Left cardiac atrium (tissue), 4 donors: ENCODE results near the gene GCLC. TPM values are rescaled to one million over a fixed set of nuclear protein-coding genes. Genes with fewer than 3 reads are reported as not detected.
A peak's percentile ranks its signal among the peaks of the same experiment; 100 is the strongest.
"Not testable (repeated sequence)": the region's sequence is repeated elsewhere in the genome, so short reads cannot be mapped to it uniquely, and the experiment has no call there.

Experiments used
- ATAC-seq, 2 donors: fragments of 200-7000 bp; cut with Tn5 transposase; one replicate each; pipeline ENCODE4 v1.9.1; 2020; ENCODE audit warnings: mild to moderate bottlenecking in 2 of 2, moderate library complexity in 2 of 2
- DNase-seq: peaks from one replicate; pipeline ENCODE4 v3.0.0-alpha.2; 2020
- intact Hi-C, 2 donors: fragments of 100-400 bp; cut with DNase I; formaldehyde crosslinking; loops; one replicate each; pipeline versions ENCODE4 v1.14.1 to v1.15.1; 2022 to 2023
- total RNA-seq, 2 donors: library from RNA; stranded (reverse); fragmentation: NEBNext Ultra II Directional; extraction: Animal tissue kit (Norgen Biotek cat#: 25700); gene quantifications; one replicate each; pipeline ENCODE4 v1.2.1, GENCODE V29; 2021
- donor health status: DM: no; HTN: yes; CAD: no.
- donor health status: DM: no; HTN: yes; CAD: no; lungs with severe emphysema.
- donor health status: DM: yes; HTN: yes; CAD: no.
- donor health status: Dilated cardiomyopathy.

The GCLC gene
- total RNA-seq, 2 donors from 2014 or later = 17.8 to 21.6 TPM

DNA sequence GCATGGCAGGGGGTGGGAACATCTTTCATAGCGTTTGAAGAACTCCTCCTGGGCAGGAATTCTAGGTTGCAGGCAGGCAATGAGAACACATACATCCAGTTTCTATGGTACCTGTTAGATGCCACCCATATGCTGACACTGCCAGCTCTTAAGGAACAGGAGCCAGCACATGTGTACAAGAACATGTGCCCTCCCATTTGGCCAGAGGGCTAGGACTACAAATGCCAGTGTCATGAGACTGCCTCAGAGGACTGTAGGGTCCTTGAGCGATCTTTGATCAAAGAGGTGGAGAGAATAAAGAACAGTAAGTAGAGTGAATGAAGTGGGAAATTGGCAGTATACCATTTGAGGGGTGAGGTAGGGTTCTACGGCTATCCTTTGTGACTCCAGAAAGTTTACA is 45.8 kb downstream of the GCLC start:
- no peak for ATAC-seq
- intact Hi-C loops = no loop called here

DNA sequence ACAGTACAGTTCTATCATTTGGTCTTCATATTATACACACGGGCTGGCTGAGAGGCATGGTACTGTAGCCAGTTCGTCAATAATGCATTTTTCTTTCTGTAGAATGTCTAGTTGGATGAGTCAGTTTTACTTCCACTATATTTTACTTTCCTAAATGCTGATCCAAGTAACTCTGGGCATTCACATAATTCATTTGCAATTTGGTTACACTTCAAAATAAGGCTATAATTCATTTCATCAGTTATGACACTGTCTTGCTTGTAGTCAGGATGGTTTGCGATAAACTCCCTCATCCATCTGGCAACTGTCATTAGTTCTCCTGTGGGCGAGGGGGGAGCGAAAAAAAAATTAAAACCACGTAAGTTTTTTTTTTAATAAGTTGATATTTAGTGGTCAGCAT is 46.3 kb downstream of the GCLC start:
- intact Hi-C loops = no loop called here
- DNase-seq = no peak
- no peak for ATAC-seq

More for the DNA sequence above, 45.8 kb downstream of the GCLC start:
- DNase-seq = no peak

DNA sequence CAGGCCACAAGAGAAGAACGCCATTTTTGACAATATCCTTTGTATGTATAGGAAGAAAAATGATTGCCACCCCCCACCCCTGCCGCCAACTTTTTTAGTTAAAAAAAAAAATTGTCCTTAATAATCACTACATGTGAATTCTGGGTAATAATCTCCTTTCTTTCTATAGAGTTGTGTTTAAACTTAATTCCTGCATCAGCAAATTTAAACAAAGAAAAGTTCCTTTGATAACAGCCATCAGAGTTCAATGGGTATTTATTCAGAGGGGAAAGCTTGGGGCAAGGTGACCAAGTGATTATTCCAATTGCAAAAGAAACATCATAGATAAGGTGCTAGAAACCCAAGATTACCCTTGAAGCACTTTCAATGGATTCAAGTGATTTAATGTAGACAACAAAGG is 47.0 kb downstream of the GCLC start:
- DNase-seq (no peak), ATAC-seq (no peak)
- intact Hi-C loops = no loop called here

DNA sequence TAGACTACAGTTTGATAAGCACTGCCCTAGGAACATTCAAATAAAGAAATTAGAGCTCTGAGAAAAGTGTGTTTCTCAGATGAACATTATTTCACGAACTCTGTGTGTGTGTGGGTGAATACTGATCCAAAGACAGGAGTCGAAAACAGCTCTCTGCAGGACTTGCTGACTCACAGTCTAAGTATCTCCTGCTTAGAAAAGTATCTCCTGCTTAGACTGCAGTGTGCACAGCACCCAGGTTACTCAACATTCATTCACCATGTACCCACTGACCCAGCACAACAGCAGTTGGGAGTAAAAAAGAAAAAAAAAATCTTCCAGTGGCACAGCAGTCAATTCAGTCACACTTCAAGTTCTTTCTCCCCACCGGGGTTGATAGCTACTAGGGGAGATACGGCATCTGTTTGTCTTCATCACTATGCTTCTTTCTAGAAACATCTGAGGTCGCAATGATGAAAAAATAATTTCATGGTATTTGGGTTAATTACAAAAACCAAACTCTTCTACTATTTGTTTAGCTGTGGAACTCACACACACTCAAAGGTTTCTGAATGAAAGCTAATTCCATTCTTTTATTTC is 48.0 kb downstream of the GCLC start:
- ATAC-seq = peak in 1 of 2 donors; percentile 77
- intact Hi-C loops = no loop called here

DNA sequence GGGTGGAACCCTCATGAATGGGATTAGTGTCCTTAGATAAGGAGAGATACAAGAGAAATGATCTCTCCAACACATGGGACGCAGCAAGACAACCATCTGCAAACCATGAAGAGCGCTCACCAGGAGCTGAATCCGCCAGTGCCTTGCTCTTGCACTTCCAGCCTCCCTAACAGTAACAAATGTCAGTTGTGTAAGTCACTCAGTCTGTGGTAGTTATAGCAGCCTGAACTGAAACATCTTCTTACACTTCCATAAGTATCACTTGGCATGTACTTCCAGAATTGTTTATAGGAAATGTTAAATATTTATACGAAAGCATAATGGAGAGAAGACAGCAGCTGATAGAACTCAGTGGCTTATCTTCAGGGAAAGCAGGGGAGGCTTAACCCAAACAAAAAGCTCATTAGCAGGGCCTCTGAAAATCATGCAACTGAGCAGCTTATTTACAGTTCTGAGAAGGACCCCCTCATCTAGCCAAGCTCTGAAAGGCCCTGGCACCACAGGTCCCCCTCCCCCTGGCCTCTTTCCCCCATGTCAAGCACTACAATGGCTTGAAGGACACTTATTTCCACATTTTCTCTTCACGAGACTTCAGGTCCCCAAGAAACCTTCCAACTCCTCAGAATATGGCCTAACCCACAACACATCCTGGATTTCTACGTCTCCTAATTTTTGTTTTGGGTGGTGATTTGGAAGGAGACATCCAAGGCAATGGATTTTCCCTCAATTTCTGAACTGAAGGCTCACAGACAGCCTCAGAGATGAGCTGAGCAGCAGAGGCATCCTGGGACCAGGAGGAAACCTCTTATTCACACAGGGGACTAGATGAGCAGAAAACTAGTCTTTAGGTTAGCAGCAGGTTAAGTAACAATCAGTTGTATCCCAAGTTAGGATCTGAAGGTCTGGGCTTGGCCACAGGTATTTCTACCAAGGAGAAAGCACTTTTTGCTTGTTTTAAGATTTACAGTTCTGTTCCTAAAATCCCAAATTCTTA is 49.1 kb downstream of the GCLC start:
- DNase-seq (no peak), ATAC-seq (no peak)
- intact Hi-C loops = no loop called here

More for the DNA sequence above, 48.0 kb downstream of the GCLC start:
- no peak for DNase-seq

DNA sequence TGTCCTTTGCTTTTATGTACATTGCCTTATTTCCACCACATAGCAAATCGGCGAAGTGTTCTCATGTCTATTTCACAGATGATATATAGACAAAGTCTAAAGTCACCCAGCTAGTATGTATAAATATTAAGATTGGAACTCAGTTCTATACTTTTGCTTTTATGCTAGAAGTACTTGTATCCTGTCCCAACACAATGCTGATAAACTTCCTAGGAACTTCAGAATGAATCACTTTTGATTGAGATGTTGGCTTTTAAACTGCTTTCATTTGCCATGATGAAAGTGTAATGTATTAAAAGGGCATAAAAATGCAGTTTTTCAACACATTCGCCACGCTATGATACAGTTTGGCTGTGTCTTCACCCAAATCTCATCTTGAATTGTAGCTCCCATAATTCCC is 50.8 kb downstream of the GCLC start:
- ATAC-seq (peak in 1 of 2 donors; percentile 54), DNase-seq (no peak)
- intact Hi-C loops = loop anchor here (5.0 kb wide), 2 partner anchors 158 to 233 kb away; no protein-coding TSS in a partner anchor

DNA sequence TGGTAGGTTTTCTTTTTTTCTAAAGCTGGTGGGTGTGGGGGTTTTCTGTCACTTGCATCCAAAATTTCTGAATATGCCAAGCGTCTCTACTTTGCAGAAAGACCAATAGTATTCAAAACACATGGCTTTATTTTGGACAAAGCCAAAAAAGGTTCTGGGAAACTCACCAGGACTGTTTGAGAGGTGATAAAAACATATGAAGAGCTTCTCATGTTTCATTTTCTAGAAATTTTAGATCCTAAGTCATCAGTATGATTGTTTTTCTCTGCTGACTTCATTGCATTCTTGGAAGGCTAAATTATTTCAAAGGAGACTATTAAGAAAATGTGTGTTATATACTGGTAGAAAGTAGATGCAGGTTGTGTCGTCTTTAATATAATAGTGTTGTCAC is 51.3 kb downstream of the GCLC start:
- ATAC-seq (no peak), DNase-seq (no peak)
- intact Hi-C loops = loop anchor here (2.0 to 5.0 kb wide), 3 partner anchors 159 to 234 kb away; no protein-coding TSS in a partner anchor

DNA sequence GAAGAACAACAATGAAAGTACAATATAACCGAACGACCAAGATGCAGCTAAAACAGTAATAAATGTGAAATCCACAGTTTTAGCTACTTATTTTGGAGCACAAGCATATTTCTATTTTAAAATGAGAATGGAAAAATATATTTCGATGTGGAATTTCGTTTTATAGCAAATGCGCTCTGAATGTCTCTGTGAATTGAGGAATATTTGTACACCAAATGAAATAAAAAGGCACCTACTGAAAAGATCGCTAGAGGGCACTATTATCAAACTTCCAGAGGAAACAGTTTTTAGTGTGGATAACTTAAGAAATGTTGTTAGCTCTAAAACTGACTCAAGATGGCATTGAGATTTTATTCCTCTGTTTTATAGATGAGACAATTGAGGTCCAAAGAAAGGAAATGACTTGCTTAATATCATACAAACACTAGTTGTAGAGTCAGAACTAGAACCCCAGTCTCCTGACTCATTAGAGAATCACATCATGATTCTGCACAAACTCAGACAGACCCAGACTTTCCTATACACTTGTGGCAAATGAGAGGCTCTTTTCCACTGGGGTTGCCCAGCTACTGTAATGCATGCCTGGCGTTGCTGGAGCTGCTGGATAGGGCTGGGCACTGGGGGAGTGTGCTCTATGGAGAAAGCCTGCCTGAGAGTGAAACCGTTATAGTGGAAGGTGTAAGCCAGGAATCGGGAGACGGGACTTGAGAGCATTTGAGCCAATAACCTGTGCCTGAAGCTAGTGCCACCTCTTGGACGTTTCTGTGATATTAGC is 51.9 kb downstream of the GCLC start:
- no peak for DNase-seq
- peak; percentile 78 to 82 for ATAC-seq
- intact Hi-C loops = loop anchor here (2.0 to 5.0 kb wide), 3 partner anchors 159 to 234 kb away; no protein-coding TSS in a partner anchor

DNA sequence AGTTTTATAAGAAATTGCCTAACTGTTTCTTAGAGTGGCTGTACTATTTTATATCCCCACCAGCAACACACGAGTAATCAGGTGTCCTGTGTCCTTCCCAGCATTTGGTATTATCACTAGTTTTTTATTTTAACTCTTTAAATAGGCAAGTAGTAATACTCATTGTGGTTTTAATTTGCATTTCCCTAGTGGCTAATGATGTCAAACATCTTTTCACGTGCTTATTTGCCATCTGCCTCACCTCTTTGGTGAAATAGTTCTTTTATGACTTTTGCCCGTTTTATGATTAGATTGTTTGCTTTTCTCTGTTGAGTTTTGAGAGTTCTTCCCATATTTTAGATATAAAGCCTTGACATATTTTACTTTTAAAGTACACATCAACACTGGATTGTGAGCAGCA is 57.8 kb downstream of the GCLC start:
- intact Hi-C loops = no loop called here
- ATAC-seq (no peak), DNase-seq (no peak)

DNA sequence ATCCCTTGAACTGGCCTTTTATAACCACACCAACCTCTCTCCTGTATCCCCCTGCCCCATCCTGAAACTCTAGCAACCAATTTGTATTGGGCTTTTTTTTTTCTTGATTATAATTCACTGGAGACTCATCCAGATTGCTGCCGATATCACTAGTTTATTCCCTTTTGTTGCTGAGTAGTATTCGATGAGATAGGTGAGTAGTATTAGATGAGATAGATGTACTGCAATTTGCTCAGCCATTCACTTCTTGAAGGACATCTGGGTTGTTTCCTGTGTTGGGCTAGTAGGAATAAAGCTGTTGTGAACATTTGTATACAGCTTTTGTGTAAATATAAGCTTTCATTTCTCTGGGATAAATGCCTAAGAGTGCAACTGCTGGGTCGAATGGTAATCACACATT is 58.2 kb downstream of the GCLC start:
- no peak for ATAC-seq
- intact Hi-C loops = no loop called here
- DNase-seq = no peak

DNA sequence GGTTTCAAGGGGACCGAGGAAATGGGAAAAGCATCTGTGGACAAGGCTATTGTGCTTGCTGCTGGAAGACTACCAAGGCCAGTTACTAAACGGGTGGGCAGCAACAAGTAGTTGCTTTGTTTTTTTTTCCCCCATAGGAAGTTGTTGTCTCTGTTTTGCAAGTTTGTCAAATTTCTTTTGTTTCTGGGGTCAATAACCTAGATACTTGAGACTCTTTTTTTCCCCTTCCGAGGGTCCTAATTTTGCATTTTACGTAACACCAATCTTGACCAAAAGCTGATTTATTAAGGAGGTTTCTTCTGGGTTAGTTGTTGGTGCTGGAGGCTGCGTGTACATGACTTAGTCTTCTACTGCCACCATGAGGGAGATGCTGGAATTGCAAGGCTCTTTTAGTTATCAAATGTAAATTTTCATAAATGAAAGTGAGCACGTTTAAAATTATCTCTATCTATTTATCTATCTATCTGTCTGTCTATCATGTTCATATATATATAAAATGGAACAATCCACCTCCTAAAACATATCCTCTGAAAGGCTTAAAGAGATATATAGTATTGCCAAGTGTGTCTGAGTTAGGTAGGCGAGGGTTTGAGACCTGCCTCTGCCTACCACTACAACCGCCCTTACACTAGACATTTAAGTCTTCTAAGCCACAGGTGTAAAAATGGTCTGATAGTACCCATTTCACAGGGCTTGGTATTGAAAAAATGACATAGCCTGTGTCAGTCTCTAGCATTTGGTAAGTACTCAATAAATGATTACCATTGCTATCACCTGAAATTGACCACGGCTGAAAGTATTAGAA is 60.2 kb downstream of the GCLC start:
- peak; percentile 75 to 78 for ATAC-seq
- intact Hi-C loops = loop anchor here (2.0 to 5.0 kb wide), 2 partner anchors 312 kb away; no protein-coding TSS in a partner anchor
- peak; percentile 63 for DNase-seq

DNA sequence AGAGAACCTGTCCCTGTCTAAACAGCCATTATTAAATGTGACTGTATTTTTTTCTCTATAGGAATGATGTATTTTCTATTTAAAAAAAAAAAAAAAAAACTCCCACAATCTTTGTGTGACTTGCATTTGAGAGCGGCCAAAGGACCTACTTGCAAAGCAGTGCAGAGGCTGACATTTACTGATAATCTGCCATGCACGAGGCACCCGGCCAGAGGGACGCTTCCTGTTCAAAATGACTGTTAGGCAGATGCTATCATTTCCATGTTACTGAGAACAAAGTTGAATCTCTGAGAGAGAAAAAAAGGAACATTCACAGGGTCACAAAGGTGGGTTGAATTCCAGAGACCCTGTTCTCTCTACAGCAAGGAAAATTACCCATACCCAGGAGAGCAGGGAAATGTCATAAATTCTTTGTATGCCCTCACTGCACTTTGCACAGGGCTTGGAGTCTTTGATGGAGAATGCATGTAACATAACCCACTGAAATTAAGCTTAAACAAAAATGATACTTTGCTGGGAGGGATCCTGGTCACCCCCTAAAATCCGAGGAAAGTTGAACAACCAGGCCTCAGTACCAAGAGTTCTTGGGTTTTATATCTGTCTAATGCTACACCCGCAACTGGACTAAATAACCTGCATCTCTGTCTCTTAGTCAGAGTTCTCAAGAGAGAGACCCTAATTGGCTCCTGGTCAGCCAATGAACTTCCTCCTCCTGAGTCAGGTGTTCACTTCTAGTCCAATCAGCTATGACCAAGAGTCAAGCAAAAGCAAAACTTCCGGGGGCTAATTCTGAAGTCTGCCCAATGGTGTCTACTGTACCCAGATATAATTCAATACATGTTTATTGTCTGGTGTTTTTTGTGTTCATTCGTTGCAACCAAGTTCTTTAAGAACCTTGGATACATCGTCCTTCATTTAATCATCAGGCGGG is 61.2 kb downstream of the GCLC start:
- peak; percentile 71 for DNase-seq
- intact Hi-C loops = loop anchor here (2.0 to 5.0 kb wide), 2 partner anchors 311 kb away; no protein-coding TSS in a partner anchor
- peak; percentile 82 to 88 for ATAC-seq

DNA sequence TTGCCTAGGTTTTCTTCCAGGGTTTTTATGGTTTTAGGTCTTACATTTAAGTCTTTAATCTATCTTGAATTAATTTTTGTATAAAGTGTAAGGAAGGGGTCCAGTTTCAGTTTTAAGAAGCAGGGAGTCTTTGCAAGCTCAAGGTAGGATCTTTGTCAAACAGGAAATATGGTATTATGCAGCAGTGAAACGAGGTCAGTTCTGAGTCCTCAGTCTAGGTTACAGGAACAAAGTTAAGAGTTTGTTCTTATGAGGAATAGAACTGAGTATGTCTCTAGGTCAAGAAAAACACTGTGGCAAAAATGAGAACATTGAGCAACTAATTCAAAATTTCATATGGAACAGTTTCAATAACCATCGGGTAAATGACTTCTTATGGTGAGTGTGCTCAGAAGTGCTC is 63.6 kb downstream of the GCLC start:
- ATAC-seq (no peak), DNase-seq (no peak)
- intact Hi-C loops = loop anchor here in 1 of 2 donors (5.0 kb wide), 1 partner anchor 309 kb away; no protein-coding TSS in a partner anchor

DNA sequence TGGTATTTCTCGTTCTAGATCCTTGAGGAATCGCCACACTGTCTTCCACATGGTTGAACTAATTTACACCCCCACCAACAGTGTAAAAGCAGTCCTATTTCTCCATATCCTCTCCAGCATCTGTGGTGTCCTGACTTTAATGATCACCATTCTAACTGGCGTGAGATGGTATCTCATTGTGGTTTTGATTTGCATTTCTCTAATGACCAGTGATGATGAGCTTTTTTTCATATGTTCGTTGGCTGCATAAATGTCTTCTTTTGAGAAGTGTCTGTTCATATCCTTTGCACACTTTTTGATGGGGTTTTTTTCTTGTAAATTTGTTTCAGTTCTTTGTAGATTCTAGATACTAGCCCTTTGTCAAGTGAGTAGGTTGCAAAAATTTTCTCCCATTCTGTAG is 64.1 kb downstream of the GCLC start:
- intact Hi-C loops = loop anchor here in 1 of 2 donors (5.0 kb wide), 1 partner anchor 308 kb away; no protein-coding TSS in a partner anchor
- not testable (repeated sequence) for ATAC-seq, DNase-seq

DNA sequence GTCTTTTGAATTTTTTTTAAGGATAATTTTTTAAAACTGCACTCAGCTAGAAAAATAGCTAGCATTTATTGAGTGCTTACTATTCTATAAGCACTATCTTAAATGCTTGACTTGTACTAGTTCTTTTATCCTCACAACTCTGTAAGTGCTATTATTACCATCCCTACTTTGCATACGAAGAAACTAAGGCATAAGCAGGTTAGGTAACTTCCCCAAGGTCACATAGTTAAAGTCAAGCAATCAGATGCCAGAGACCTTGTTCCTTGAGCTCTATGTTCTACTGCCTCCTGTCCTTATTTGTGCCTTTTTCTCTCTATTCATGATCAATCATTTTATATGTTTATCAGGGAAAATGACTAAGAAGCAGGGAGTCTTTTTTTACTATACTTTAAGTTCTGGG is 65.0 kb downstream of the GCLC start:
- no peak for DNase-seq
- intact Hi-C loops = loop anchor here in 1 of 2 donors (5.0 kb wide), 1 partner anchor 308 kb away; no protein-coding TSS in a partner anchor
- ATAC-seq = no peak

DNA sequence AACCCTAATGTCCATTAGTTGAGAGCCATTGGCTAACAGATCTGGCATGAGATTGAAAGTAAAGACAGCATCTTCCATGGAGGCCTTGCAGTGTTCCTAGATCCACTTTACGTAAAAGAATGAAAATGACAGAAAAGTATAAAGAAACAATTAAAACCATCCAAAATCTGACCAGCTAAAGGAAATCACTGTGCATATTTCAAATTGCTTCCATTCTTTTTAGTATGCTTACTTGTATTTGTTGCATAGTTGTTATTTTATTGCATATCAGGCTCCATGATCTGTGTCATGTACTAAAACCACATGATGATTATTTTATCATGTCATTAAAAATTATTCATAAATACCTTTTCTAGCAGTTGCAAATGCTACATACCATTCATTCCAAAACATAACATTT is 67.9 kb downstream of the GCLC start:
- DNase-seq = no peak
- intact Hi-C loops = no loop called here
- ATAC-seq = no peak

DNA sequence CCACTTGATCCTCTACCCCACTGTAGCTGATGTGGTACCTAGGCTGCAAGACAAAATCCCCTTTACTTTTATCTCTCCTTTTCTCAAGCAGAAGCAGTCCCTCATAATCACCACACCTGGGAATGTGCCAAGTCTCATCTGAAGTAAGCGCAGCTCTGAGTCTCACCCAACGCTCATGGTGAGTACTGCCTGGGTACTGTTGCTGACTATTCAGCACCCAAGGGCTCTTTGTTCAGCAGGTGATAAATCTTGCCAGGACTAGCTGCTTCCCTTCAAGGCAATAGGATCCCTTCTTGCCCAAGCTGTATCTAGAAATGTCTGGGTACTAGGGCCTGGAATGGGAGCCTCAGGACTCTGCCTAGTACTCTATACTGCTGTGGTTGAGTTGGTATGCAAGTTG is 70.9 kb downstream of the GCLC start:
- intact Hi-C loops = no loop called here
- no peak for DNase-seq
- ATAC-seq = no peak
